HepG2 (cell line): ENCODE measurements around the gene ABHD1. TPM values are rescaled to one million over a fixed set of nuclear protein-coding genes. Genes with fewer than 3 reads are reported as not detected.

Experiments
- ATAC-seq: fragments of 200-7000 bp; cut with Tn5 transposase; 3 replicates; pipeline ENCODE4 v1.9.1; 2020; ENCODE audit warnings: mild to moderate bottlenecking, moderate library complexity
- BruUV-seq: library from RNA; stranded (reverse); fragments of 400-500 nt; replicated peaks from 2 replicates; lab custom pipeline; 2021; lab: Mats Ljungman, UMichigan
- CTCF ChIA-PET: fragments of 300-600 bp; formaldehyde crosslinking; extraction: SDS; loops from one replicate; lab custom pipeline; 2021; ENCODE audit warnings: low total read pairs, inconsistent platforms, low intra/inter-chr PET ratio; lab: Yijun Ruan, JAX
- POLR2A ChIA-PET: fragments of 350-600 bp; sonication (Branson Sonifier 250); formaldehyde crosslinking; loops from one replicate; lab custom pipeline; 2020; ENCODE audit warnings: antibody characterized with exemption, inconsistent platforms; lab: Yijun Ruan, JAX
- DNase-seq: peaks from one replicate; pipeline ENCODE4 v3.0.0-alpha.2; 2015; ENCODE audit warnings: low spot score
- FAIRE-seq: peaks from 3 replicates; lab custom pipeline; 2011; peaks lifted over from hg19 to GRCh38; lab: Jason Lieb, UNC
- H2AFZ ChIP-seq: one replicate; pipeline ENCODE4 v1.6.1; 2011; ENCODE audit warnings: low read length, inconsistent platforms
- H3K27ac ChIP-seq: fragments of 300-600 bp; 3 replicates; pipeline ENCODE4 v1.8.0; 2011; ENCODE audit warnings: mixed run types, mild to moderate bottlenecking, mixed read lengths, low read length, inconsistent platforms; ENCODE audit not compliant: insufficient read depth; ENCODE audit errors: extremely low read length
- H3K27me3 ChIP-seq, 2 experiments: fragments of 200-600 bp in 1 of 2; 2 replicates in 1 of 2; 3 replicates in 1 of 2; pipeline versions ENCODE4 v1.6.0 to v1.8.0; 2011; ENCODE audit warnings: low read length in 2 of 2, mild to moderate bottlenecking in 2 of 2, moderate library complexity in 2 of 2, inconsistent platforms in 1 of 2; ENCODE audit not compliant: insufficient read depth in 2 of 2, control insufficient read depth in 1 of 2
- H3K36me3 ChIP-seq, 2 experiments: fragments of 200-600 bp in 1 of 2; replicated peaks in 1 of 2; 2 replicates in 1 of 2; 3 replicates in 1 of 2; pipeline versions ENCODE4 v1.5.1 to v1.8.0; 2011; ENCODE audit warnings: low read length in 2 of 2, inconsistent platforms in 1 of 2; ENCODE audit not compliant: insufficient read depth in 2 of 2, control insufficient read depth in 1 of 2
- H3K4me1 ChIP-seq: 2 replicates; pipeline ENCODE4 v1.5.1; 2012; ENCODE audit warnings: low read length, inconsistent platforms; ENCODE audit not compliant: insufficient read depth
- H3K4me2 ChIP-seq: 2 replicates; pipeline ENCODE4 v1.6.0; 2011; ENCODE audit warnings: low read depth, low read length, inconsistent platforms
- H3K4me3 ChIP-seq, 3 experiments: fragments of 200-600 bp in 1 of 3; sonication (generic), shearing (Covaris generic) in 1 of 3; replicated peaks in 1 of 3; 2 replicates each; pipeline ENCODE4 v1.5.1; 2011 to 2016; ENCODE audit warnings: low read length in 3 of 3, inconsistent platforms in 2 of 3, low read depth in 2 of 3, mild to moderate bottlenecking in 2 of 3, control low read depth in 1 of 3, mixed read lengths in 1 of 3; ENCODE audit not compliant: insufficient read depth in 1 of 3
- H3K79me2 ChIP-seq: one replicate; pipeline ENCODE4 v1.6.1; 2011; ENCODE audit warnings: low read length, inconsistent platforms; ENCODE audit not compliant: insufficient read depth
- H3K9ac ChIP-seq: 2 replicates; pipeline ENCODE4 v1.6.0; 2011; ENCODE audit warnings: mild to moderate bottlenecking, low read depth, low read length, inconsistent platforms; ENCODE audit not compliant: insufficient read depth
- H3K9me3 ChIP-seq: 2 replicates; pipeline ENCODE4 v1.5.1; 2012; ENCODE audit warnings: mild to moderate bottlenecking, low read length
- H4K20me1 ChIP-seq: 2 replicates; pipeline ENCODE4 v1.6.0; 2011; ENCODE audit warnings: inconsistent platforms, mild to moderate bottlenecking, low read length, moderate library complexity; ENCODE audit not compliant: insufficient read depth
- ATM ChIP-seq: fragments of 450-650 bp; IDR thresholded peaks from 2 replicates; pipeline ENCODE4 v1.7.1; 2017; ENCODE audit warnings: mild to moderate bottlenecking, borderline replicate concordance
- FOXC1 ChIP-seq: sonication (generic); formaldehyde crosslinking; IDR thresholded peaks from 2 replicates; pipeline ENCODE4 v1.8.0; 2022; ENCODE audit warnings: mild to moderate bottlenecking, missing genetic modification reagents, borderline replicate concordance
- KLF16 ChIP-seq, 2 experiments: sonication (generic) in 1 of 2; formaldehyde crosslinking in 1 of 2; IDR thresholded peaks; 2 replicates each; pipeline versions ENCODE4 v1.6.1 to v1.8.0; 2016 to 2023; ENCODE audit warnings: missing genetic modification reagents in 2 of 2, missing compliant biosample characterization in 1 of 2
- RAD51 ChIP-seq: fragments of 450-650 bp; IDR thresholded peaks from 2 replicates; pipeline ENCODE4 v1.6.1; 2016; ENCODE audit warnings: borderline replicate concordance
- TCF12 ChIP-seq, 2 experiments: fragments of 450-650 bp in 1 of 2; sonication (generic) in 1 of 2; formaldehyde crosslinking in 1 of 2; IDR thresholded peaks; 2 replicates each; pipeline versions ENCODE4 v1.6.1 to v1.8.0; 2017 to 2022; ENCODE audit warnings: antibody characterized with exemption in 1 of 2, mild to moderate bottlenecking in 1 of 2, missing genetic modification reagents in 1 of 2, moderate library complexity in 1 of 2
- U2AF2 ChIP-seq: fragments of 200-400 bp; formaldehyde crosslinking; IDR thresholded peaks from 2 replicates; pipeline ENCODE4 v1.6.1; 2017; ENCODE audit warnings: low read depth, mild to moderate bottlenecking, low read length
- XRCC5 ChIP-seq: fragments of 200-400 bp; formaldehyde crosslinking; optimal IDR thresholded peaks from 2 replicates; pipeline ENCODE3; 2017; ENCODE audit warnings: mild to moderate bottlenecking, low read length
- ZC3H13 ChIP-seq: sonication (generic); formaldehyde crosslinking; IDR thresholded peaks from 2 replicates; pipeline ENCODE4 v1.8.1; 2023; ENCODE audit warnings: mild to moderate bottlenecking, missing genetic modification reagents, moderate library complexity
- ZNF235 ChIP-seq: sonication (generic); formaldehyde crosslinking; IDR thresholded peaks from 2 replicates; pipeline ENCODE4 v1.8.1; 2023; ENCODE audit warnings: mild to moderate bottlenecking, missing genetic modification reagents, borderline replicate concordance
- ZNF264 ChIP-seq: sonication (generic); formaldehyde crosslinking; IDR thresholded peaks from 2 replicates; pipeline ENCODE4 v1.4.0; 2020; ENCODE audit warnings: missing genetic modification reagents
- ZNF335 ChIP-seq: sonication (generic); formaldehyde crosslinking; IDR thresholded peaks from 2 replicates; pipeline ENCODE4 v1.4.0; 2020; ENCODE audit warnings: missing genetic modification reagents
- ZNF33A ChIP-seq: sonication (generic); formaldehyde crosslinking; IDR thresholded peaks from 2 replicates; pipeline ENCODE4 v1.5.1; 2020; ENCODE audit warnings: missing genetic modification reagents, mild to moderate bottlenecking, moderate library complexity, borderline replicate concordance
- ZNF556 ChIP-seq: sonication (generic); formaldehyde crosslinking; IDR thresholded peaks from 2 replicates; pipeline ENCODE4 v1.4.0; 2020; ENCODE audit warnings: mild to moderate bottlenecking, missing genetic modification reagents, borderline replicate concordance
- ZNF577 ChIP-seq: sonication (generic); formaldehyde crosslinking; IDR thresholded peaks from 2 replicates; pipeline ENCODE4 v1.4.0; 2020; ENCODE audit warnings: mild to moderate bottlenecking, low read depth, missing genetic modification reagents, borderline replicate concordance
- WGBS: methylation state at CpG from one replicate; pipeline ENCODE4 v1.1.6; 2017; ENCODE audit warnings: low lambda C conversion rate; 5-methylcytosine and 5-hydroxymethylcytosine counted together
- in situ Hi-C: cut with HindIII; loops from 2 replicates; pipeline ENCODE4 v1.10.0; 2017; ENCODE audit warnings: low pct_unique_long_range_greater_than_20kb; ENCODE audit not compliant: extremely low pct_ligation_motif_present
- intact Hi-C: fragments of 100-400 bp; cut with micrococcal nuclease; formaldehyde crosslinking; loops from one replicate; pipeline ENCODE4 v1.10.0; 2022; ENCODE audit not compliant: unreplicated experiment
- polyA plus RNA-seq, 8 experiments: library from polyadenylated mRNA; depleted of rRNA in 3 of 8; stranded (reverse) in 7 of 8; unstranded in 1 of 8; fragments of >200 nt; fragmentation: Illumina TruSeq in 4 of 8; extraction: Trizol in 4 of 8; gene quantifications; 2 replicates each; pipeline versions ENCODE4 v1.2.1 to v1.2.3, GENCODE V29; 2011 to 2016; ENCODE audit warnings: low read depth in 4 of 8, missing spikeins in 1 of 8, mixed read lengths in 1 of 8; ENCODE audit not compliant: insufficient read depth in 1 of 8
- total RNA-seq, 5 experiments: library from RNA; depleted of rRNA; stranded (reverse); fragments of >200 nt; fragmentation: Illumina TruSeq; extraction: Trizol; gene quantifications; 2 replicates each; pipeline ENCODE4 v1.2.3, GENCODE V29; 2016; ENCODE audit warnings: low read depth in 1 of 5
- TF ChIP-seq, protein P1 (sequence below): sonication (generic); formaldehyde crosslinking; IDR thresholded peaks from one replicate; pipeline ENCODE4 v1.5.1; 2020; ENCODE audit warnings: mild to moderate bottlenecking, missing genetic modification reagents; ENCODE audit errors: not compliant biosample characterization
- TF ChIP-seq, protein P2 (sequence below): sonication (generic); formaldehyde crosslinking; IDR thresholded peaks from 2 replicates; pipeline ENCODE4 v1.8.0; 2022; ENCODE audit warnings: low read depth, missing genetic modification reagents

ABHD1 gene
- total and polyA plus RNA-seq, 2 of the 13 experiments (the other 11 are each of a cell fraction or from before 2014, with no cell fraction given): 0.04 to 0.81 TPM

DNA sequence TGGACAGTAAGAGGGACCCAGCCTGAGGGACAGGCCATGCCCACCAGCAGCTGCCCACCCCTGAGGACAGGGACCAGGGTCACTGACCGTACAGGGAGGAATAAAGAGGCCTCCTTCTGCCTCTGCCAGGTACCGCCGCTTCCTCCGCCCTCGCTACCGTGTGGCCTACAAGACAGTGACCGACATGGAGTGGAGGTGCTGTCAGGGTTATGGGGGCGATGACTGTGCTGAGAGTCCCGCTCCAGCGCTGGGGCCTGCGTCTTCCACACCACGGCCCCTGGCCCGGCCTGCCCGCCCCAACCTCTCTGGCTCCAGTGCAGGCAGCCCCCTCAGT is 43.0 kb upstream of the ABHD1 start:
- intact Hi-C loops: loop anchor here (10.0 kb wide), 1 partner anchor 46 kb away; the partner anchor contains the start of gene TMEM214
- Histone ChIP-seq H3K36me3 (no peaks in the 10 kb centered on the region), H3K79me2 (no peaks in the 10 kb centered on the region), H3K27ac (no peak overlapping the region), H3K9ac (no peak overlapping the region), H3K27me3 (no peaks in the 10 kb centered on the region), H3K4me1 (peaks cover 85% of the 10 kb centered on the region), H3K4me2 (peak overlapping the region; percentile 72), H3K9me3 (no peaks in the 10 kb centered on the region), H2AFZ (no peak overlapping the region), H4K20me1 (no peaks in the 10 kb centered on the region), H3K4me3 (peak overlapping the region in 1 of 3 experiments; percentile 65; a peak in 1 of 6 replicates)
- DNase-seq: no peak
- ChIA-PET CTCF (no interaction called here), POLR2A (interaction anchor here (0.7 to 9.2 kb wide), 16 partner anchors 8 to 277 kb away, joined by 3 to 106 read pairs (median 4); partner anchors contain the start of genes AGBL5, ATRAID, GTF3C2 and OST4)
- no TSS peak for BruUV-seq
- no peak for ATAC-seq
- in situ Hi-C loops: no loop called here
- 95% methylated on average over 14 of the region's 14 CpGs for WGBS
- no peak for FAIRE-seq
- TF ChIP-seq ATM: no peak
- no peak for TF ChIP-seq RAD51
- no peak for TF ChIP-seq ZNF33A
- no peak for TF ChIP-seq U2AF2
- no peak for TF ChIP-seq ZNF556
- TF ChIP-seq ZNF264: no peak
- TF ChIP-seq ZNF577: no peak
- 0 out of 2 replicates have a peak, but pooled peaks have one; percentile 19 for TF ChIP-seq ZC3H13 (CRISPR knock-in tag)
- TF ChIP-seq, protein P1, sequence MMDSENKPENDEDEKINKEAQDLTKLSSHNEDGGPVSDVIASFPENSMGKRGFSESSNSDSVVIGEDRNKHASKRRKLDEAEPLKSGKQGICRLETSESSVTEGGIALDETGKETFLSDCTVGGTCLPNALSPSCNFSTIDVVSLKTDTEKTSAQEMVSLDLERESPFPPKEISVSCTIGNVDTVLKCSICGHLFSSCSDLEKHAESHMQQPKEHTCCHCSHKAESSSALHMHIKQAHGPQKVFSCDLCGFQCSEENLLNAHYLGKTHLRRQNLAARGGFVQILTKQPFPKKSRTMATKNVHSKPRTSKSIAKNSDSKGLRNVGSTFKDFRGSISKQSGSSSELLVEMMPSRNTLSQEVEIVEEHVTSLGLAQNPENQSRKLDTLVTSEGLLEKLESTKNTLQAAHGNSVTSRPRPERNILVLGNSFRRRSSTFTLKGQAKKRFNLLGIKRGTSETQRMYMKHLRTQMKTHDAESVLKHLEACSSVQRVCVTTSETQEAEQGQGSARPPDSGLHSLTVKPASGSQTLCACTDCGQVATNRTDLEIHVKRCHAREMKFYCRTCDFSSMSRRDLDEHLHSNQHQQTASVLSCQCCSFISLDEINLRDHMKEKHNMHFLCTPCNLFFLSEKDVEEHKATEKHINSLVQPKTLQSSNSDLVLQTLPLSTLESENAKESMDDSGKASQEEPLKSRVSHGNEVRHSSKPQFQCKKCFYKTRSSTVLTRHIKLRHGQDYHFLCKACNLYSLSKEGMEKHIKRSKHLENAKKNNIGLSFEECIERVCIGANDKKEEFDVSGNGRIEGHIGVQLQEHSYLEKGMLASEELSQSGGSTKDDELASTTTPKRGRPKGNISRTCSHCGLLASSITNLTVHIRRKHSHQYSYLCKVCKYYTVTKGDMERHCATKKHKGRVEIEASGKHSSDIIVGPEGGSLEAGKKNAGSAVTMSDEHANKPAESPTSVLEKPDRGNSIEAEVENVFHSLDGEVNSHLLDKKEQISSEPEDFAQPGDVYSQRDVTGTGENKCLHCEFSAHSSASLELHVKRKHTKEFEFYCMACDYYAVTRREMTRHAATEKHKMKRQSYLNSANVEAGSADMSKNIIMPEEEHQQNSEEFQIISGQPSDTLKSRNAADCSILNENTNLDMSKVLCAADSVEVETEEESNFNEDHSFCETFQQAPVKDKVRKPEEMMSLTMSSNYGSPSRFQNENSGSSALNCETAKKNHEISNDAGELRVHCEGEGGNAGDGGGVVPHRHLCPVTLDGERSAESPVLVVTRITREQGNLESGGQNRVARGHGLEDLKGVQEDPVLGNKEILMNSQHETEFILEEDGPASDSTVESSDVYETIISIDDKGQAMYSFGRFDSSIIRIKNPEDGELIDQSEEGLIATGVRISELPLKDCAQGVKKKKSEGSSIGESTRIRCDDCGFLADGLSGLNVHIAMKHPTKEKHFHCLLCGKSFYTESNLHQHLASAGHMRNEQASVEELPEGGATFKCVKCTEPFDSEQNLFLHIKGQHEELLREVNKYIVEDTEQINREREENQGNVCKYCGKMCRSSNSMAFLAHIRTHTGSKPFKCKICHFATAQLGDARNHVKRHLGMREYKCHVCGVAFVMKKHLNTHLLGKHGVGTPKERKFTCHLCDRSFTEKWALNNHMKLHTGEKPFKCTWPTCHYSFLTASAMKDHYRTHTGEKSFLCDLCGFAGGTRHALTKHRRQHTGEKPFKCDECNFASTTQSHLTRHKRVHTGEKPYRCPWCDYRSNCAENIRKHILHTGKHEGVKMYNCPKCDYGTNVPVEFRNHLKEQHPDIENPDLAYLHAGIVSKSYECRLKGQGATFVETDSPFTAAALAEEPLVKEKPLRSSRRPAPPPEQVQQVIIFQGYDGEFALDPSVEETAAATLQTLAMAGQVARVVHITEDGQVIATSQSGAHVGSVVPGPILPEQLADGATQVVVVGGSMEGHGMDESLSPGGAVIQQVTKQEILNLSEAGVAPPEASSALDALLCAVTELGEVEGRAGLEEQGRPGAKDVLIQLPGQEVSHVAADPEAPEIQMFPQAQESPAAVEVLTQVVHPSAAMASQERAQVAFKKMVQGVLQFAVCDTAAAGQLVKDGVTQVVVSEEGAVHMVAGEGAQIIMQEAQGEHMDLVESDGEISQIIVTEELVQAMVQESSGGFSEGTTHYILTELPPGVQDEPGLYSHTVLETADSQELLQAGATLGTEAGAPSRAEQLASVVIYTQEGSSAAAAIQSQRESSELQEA: peak; percentile 9
- TF ChIP-seq, protein P2, sequence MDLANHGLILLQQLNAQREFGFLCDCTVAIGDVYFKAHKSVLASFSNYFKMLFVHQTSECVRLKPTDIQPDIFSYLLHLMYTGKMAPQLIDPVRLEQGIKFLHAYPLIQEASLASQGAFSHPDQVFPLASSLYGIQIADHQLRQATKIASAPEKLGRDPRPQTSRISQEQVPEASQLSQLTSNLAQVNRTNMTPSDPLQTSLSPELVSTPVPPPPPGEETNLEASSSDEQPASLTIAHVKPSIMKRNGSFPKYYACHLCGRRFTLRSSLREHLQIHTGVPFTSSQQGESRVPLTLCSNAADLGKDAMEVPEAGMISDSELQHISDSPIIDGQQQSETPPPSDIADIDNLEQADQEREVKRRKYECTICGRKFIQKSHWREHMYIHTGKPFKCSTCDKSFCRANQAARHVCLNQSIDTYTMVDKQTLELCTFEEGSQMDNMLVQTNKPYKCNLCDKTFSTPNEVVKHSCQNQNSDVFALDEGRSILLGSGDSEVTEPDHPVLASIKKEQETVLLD (CRISPR knock-in tag): no peak
- TF ChIP-seq TCF12 (IDR thresholded peaks at IDR 0.05): no peak
- TF ChIP-seq TCF12 (CRISPR knock-in tag; IDR thresholded peaks at IDR 0.05): no peak
- TF ChIP-seq ZNF335: no peak
- TF ChIP-seq ZNF235: no peak
- no peak for TF ChIP-seq KLF16 (CRISPR knock-in tag; IDR thresholded peaks at IDR 0.05)
- peak; percentile 5; the same call in 1 of the 2 replicates for TF ChIP-seq FOXC1 (CRISPR knock-in tag)
- TF ChIP-seq XRCC5: no peak
